ENCODE data around the gene NTNG1. TPM values are rescaled to one million over a fixed set of nuclear protein-coding genes. Genes with fewer than 3 reads are reported as not detected.

The NTNG1 gene
- total and polyA plus RNA-seq, 2 of the 13 experiments (the other 11 are each of a cell fraction or from before 2014, with no cell fraction given), result not detected

GRCh38 chr1:107251839-107252238 is 111.0 kb downstream of the NTNG1 start:
- Histone ChIP-seq H2AFZ (ENCODE audit: low read length) (no peak overlapping the region), H3K27me3 (ENCODE audit: control insufficient read depth in 1 of 2, insufficient read depth in 2 of 2, low read length in 2 of 2) (no peaks in the 10 kb centered on the region; a peak in 2 of 5 replicates), H4K20me1 (ENCODE audit: insufficient read depth, low read length) (no peaks in the 10 kb centered on the region), H3K79me2 (ENCODE audit: insufficient read depth, low read length) (no peaks in the 10 kb centered on the region), H3K4me3 (replicated peaks in 1 of 3; ENCODE audit: insufficient read depth in 1 of 3, low read depth in 2 of 3, low read length in 3 of 3) (no peak overlapping the region), H3K4me2 (ENCODE audit: low read depth, low read length) (no peak overlapping the region), H3K9ac (ENCODE audit: insufficient read depth, low read depth, low read length) (no peak overlapping the region), H3K4me1 (ENCODE audit: insufficient read depth, low read length) (no peaks in the 10 kb centered on the region), H3K36me3 (replicated peaks in 1 of 2; ENCODE audit: control insufficient read depth in 1 of 2, insufficient read depth in 2 of 2, low read length in 2 of 2) (no peaks in the 10 kb centered on the region), H3K9me3 (ENCODE audit: low read length) (no peaks in the 10 kb centered on the region), H3K27ac (ENCODE audit: extremely low read length, insufficient read depth, low read length) (no peak overlapping the region)
- no peak for DNase-seq (ENCODE audit: low spot score)
- CTCF ChIA-PET (ENCODE audit: low intra/inter-chr PET ratio, low total read pairs), result no interaction called here
- 42% methylated on average over 2 of the region's 2 CpGs for WGBS (ENCODE audit: low lambda C conversion rate)
- no peak for FAIRE-seq
- ATAC-seq, result no peak
- POLR2A ChIA-PET, result no interaction called here
- no TSS peak for BruUV-seq (replicated peaks)
- intact Hi-C loops (cut with micrococcal nuclease; ENCODE audit: unreplicated experiment), result no loop called here
- in situ Hi-C loops (cut with HindIII; ENCODE audit: extremely low pct_ligation_motif_present, low pct_unique_long_range_greater_than_20kb), result no loop called here
- TF ChIP-seq KLF6 (CRISPR knock-in tag; IDR thresholded peaks at IDR 0.05), result no peak
- TF ChIP-seq ZNF17 (CRISPR knock-in tag; IDR thresholded peaks at IDR 0.05), result no peak
- no peak for TF ChIP-seq ARID4A (CRISPR knock-in tag; IDR thresholded peaks at IDR 0.05; ENCODE audit: borderline replicate concordance)
- TF ChIP-seq ZKSCAN8 (CRISPR knock-in tag; IDR thresholded peaks at IDR 0.05; ENCODE audit: borderline replicate concordance), result no peak
- no peak for TF ChIP-seq ZNF367 (CRISPR knock-in tag; IDR thresholded peaks at IDR 0.05; ENCODE audit: borderline replicate concordance)
- no peak for TF ChIP-seq SMAD3 (CRISPR knock-in tag; IDR thresholded peaks at IDR 0.05)
- no peak for TF ChIP-seq ZNF33B (CRISPR knock-in tag; IDR thresholded peaks at IDR 0.05)
- TF ChIP-seq TBL1XR1 (IDR thresholded peaks at IDR 0.05; ENCODE audit: borderline replicate concordance, low read length, partially characterized antibody), result no peak
- no peak for TF ChIP-seq PHF5A (CRISPR knock-in tag; IDR thresholded peaks at IDR 0.05; ENCODE audit: low read depth, unreplicated experiment)
